HepG2 (cell line): ENCODE data around the gene PPFIA2. TPM values are rescaled to one million over a fixed set of nuclear protein-coding genes. Genes with fewer than 3 reads are reported as not detected.

Experiments
- ATAC-seq: fragments of 200-7000 bp; cut with Tn5 transposase; 3 replicates; pipeline ENCODE4 v1.9.1; 2020; ENCODE audit warnings: mild to moderate bottlenecking, moderate library complexity
- BruUV-seq: library from RNA; stranded (reverse); fragments of 400-500 nt; replicated peaks from 2 replicates; lab custom pipeline; 2021; lab: Mats Ljungman, UMichigan
- CTCF ChIA-PET: fragments of 300-600 bp; formaldehyde crosslinking; extraction: SDS; loops from one replicate; lab custom pipeline; 2021; ENCODE audit warnings: low total read pairs, inconsistent platforms, low intra/inter-chr PET ratio; lab: Yijun Ruan, JAX
- POLR2A ChIA-PET: fragments of 350-600 bp; sonication (Branson Sonifier 250); formaldehyde crosslinking; loops from one replicate; lab custom pipeline; 2020; ENCODE audit warnings: antibody characterized with exemption, inconsistent platforms; lab: Yijun Ruan, JAX
- DNase-seq: peaks from one replicate; pipeline ENCODE4 v3.0.0-alpha.2; 2015; ENCODE audit warnings: low spot score
- FAIRE-seq: peaks from 3 replicates; lab custom pipeline; 2011; peaks lifted over from hg19 to GRCh38; lab: Jason Lieb, UNC
- H2AFZ ChIP-seq: one replicate; pipeline ENCODE4 v1.6.1; 2011; ENCODE audit warnings: low read length, inconsistent platforms
- H3K27ac ChIP-seq: fragments of 300-600 bp; 3 replicates; pipeline ENCODE4 v1.8.0; 2011; ENCODE audit warnings: mixed run types, mild to moderate bottlenecking, mixed read lengths, low read length, inconsistent platforms; ENCODE audit not compliant: insufficient read depth; ENCODE audit errors: extremely low read length
- H3K27me3 ChIP-seq, 2 experiments: fragments of 200-600 bp in 1 of 2; 2 replicates in 1 of 2; 3 replicates in 1 of 2; pipeline versions ENCODE4 v1.6.0 to v1.8.0; 2011; ENCODE audit warnings: low read length in 2 of 2, mild to moderate bottlenecking in 2 of 2, moderate library complexity in 2 of 2, inconsistent platforms in 1 of 2; ENCODE audit not compliant: insufficient read depth in 2 of 2, control insufficient read depth in 1 of 2
- H3K36me3 ChIP-seq, 2 experiments: fragments of 200-600 bp in 1 of 2; replicated peaks in 1 of 2; 2 replicates in 1 of 2; 3 replicates in 1 of 2; pipeline versions ENCODE4 v1.5.1 to v1.8.0; 2011; ENCODE audit warnings: low read length in 2 of 2, inconsistent platforms in 1 of 2; ENCODE audit not compliant: insufficient read depth in 2 of 2, control insufficient read depth in 1 of 2
- H3K4me1 ChIP-seq: 2 replicates; pipeline ENCODE4 v1.5.1; 2012; ENCODE audit warnings: low read length, inconsistent platforms; ENCODE audit not compliant: insufficient read depth
- H3K4me2 ChIP-seq: 2 replicates; pipeline ENCODE4 v1.6.0; 2011; ENCODE audit warnings: low read depth, low read length, inconsistent platforms
- H3K4me3 ChIP-seq, 3 experiments: fragments of 200-600 bp in 1 of 3; sonication (generic), shearing (Covaris generic) in 1 of 3; replicated peaks in 1 of 3; 2 replicates each; pipeline ENCODE4 v1.5.1; 2011 to 2016; ENCODE audit warnings: low read length in 3 of 3, inconsistent platforms in 2 of 3, low read depth in 2 of 3, mild to moderate bottlenecking in 2 of 3, control low read depth in 1 of 3, mixed read lengths in 1 of 3; ENCODE audit not compliant: insufficient read depth in 1 of 3
- H3K79me2 ChIP-seq: one replicate; pipeline ENCODE4 v1.6.1; 2011; ENCODE audit warnings: low read length, inconsistent platforms; ENCODE audit not compliant: insufficient read depth
- H3K9ac ChIP-seq: 2 replicates; pipeline ENCODE4 v1.6.0; 2011; ENCODE audit warnings: mild to moderate bottlenecking, low read depth, low read length, inconsistent platforms; ENCODE audit not compliant: insufficient read depth
- H3K9me3 ChIP-seq: 2 replicates; pipeline ENCODE4 v1.5.1; 2012; ENCODE audit warnings: mild to moderate bottlenecking, low read length
- H4K20me1 ChIP-seq: 2 replicates; pipeline ENCODE4 v1.6.0; 2011; ENCODE audit warnings: inconsistent platforms, mild to moderate bottlenecking, low read length, moderate library complexity; ENCODE audit not compliant: insufficient read depth
- ETV5 ChIP-seq: IDR thresholded peaks from 2 replicates; pipeline ENCODE4 v1.6.1; 2018; ENCODE audit warnings: missing biosample characterization, missing genetic modification reagents, inconsistent platforms, borderline replicate concordance
- HBP1 ChIP-seq: IDR thresholded peaks from 2 replicates; pipeline ENCODE4 v1.6.1; 2016; ENCODE audit warnings: low read depth, control low read depth
- MAFF ChIP-seq: IDR thresholded peaks from 2 replicates; pipeline ENCODE4 v1.6.1; 2011; ENCODE audit warnings: low read depth, low read length, improper control_type of control experiment
- MAFK ChIP-seq, 2 experiments: IDR thresholded peaks in 1 of 2; conservative IDR thresholded peaks in 1 of 2; 2 replicates each; pipeline ENCODE4 v1.6.1; 2011; ENCODE audit warnings: improper control_type of control experiment in 2 of 2, low read length in 2 of 2
- MED13 ChIP-seq: sonication (generic); formaldehyde crosslinking; IDR thresholded peaks from 2 replicates; pipeline ENCODE4 v1.5.0; 2020; ENCODE audit warnings: missing genetic modification reagents
- MTF2 ChIP-seq: sonication (generic); formaldehyde crosslinking; IDR thresholded peaks from 2 replicates; pipeline ENCODE4 v1.5.0; 2020; ENCODE audit warnings: missing genetic modification reagents, borderline replicate concordance
- NFYC ChIP-seq: IDR thresholded peaks from 2 replicates; pipeline ENCODE4 v1.6.1; 2016; ENCODE audit warnings: missing genetic modification reagents, missing compliant biosample characterization
- RBM22 ChIP-seq: fragments of 200-400 bp; formaldehyde crosslinking; optimal IDR thresholded peaks from 2 replicates; pipeline ENCODE3; 2017; ENCODE audit warnings: mild to moderate bottlenecking, low read length, moderate library complexity
- SMARCC2 ChIP-seq: fragments of 450-650 bp; IDR thresholded peaks from 2 replicates; pipeline ENCODE4 v1.6.1; 2017; ENCODE audit warnings: antibody characterized with exemption, mild to moderate bottlenecking
- SP5 ChIP-seq: IDR thresholded peaks from 2 replicates; pipeline ENCODE4 v1.6.1; 2016; ENCODE audit warnings: low read depth, borderline replicate concordance
- SRSF4 ChIP-seq: fragments of 200-400 bp; formaldehyde crosslinking; IDR thresholded peaks from one replicate; pipeline ENCODE4 v1.6.1; 2018; ENCODE audit warnings: mild to moderate bottlenecking, low read depth, low read length, moderate library complexity; ENCODE audit not compliant: poor library complexity, severe bottlenecking
- U2AF1 ChIP-seq: fragments of 200-400 bp; formaldehyde crosslinking; optimal IDR thresholded peaks from 2 replicates; pipeline ENCODE3; 2017; ENCODE audit warnings: mild to moderate bottlenecking, low read depth, low read length
- ZFP90 ChIP-seq: sonication (generic); formaldehyde crosslinking; IDR thresholded peaks from 2 replicates; pipeline ENCODE4 v1.8.0; 2022; ENCODE audit warnings: missing genetic modification reagents, mild to moderate bottlenecking, inconsistent platforms, borderline replicate concordance
- ZFP91 ChIP-seq: sonication (generic); formaldehyde crosslinking; IDR thresholded peaks from 2 replicates; pipeline ENCODE4 v1.9.0; 2022; ENCODE audit warnings: missing genetic modification reagents, mild to moderate bottlenecking, borderline replicate concordance
- ZNF326 ChIP-seq: sonication (generic); formaldehyde crosslinking; IDR thresholded peaks from 2 replicates; pipeline ENCODE4 v1.4.0; 2020; ENCODE audit warnings: missing genetic modification reagents, borderline replicate concordance
- WGBS: methylation state at CpG from one replicate; pipeline ENCODE4 v1.1.6; 2017; ENCODE audit warnings: low lambda C conversion rate; 5-methylcytosine and 5-hydroxymethylcytosine counted together
- in situ Hi-C: cut with HindIII; loops from 2 replicates; pipeline ENCODE4 v1.10.0; 2017; ENCODE audit warnings: low pct_unique_long_range_greater_than_20kb; ENCODE audit not compliant: extremely low pct_ligation_motif_present
- intact Hi-C: fragments of 100-400 bp; cut with micrococcal nuclease; formaldehyde crosslinking; loops from one replicate; pipeline ENCODE4 v1.10.0; 2022; ENCODE audit not compliant: unreplicated experiment
- polyA plus RNA-seq, 8 experiments: library from polyadenylated mRNA; depleted of rRNA in 3 of 8; stranded (reverse) in 7 of 8; unstranded in 1 of 8; fragments of >200 nt; fragmentation: Illumina TruSeq in 4 of 8; extraction: Trizol in 4 of 8; gene quantifications; 2 replicates each; pipeline versions ENCODE4 v1.2.1 to v1.2.3, GENCODE V29; 2011 to 2016; ENCODE audit warnings: low read depth in 4 of 8, missing spikeins in 1 of 8, mixed read lengths in 1 of 8; ENCODE audit not compliant: insufficient read depth in 1 of 8
- total RNA-seq, 5 experiments: library from RNA; depleted of rRNA; stranded (reverse); fragments of >200 nt; fragmentation: Illumina TruSeq; extraction: Trizol; gene quantifications; 2 replicates each; pipeline ENCODE4 v1.2.3, GENCODE V29; 2016; ENCODE audit warnings: low read depth in 1 of 5
- TF ChIP-seq, protein P1 (sequence below): sonication (generic); formaldehyde crosslinking; IDR thresholded peaks from 2 replicates; pipeline ENCODE4 v1.4.0; 2020; ENCODE audit warnings: missing genetic modification reagents

The PPFIA2 gene
- total and polyA plus RNA-seq, 2 of the 13 experiments (the other 11 are each of a cell fraction or from before 2014, with no cell fraction given): 0.05 TPM; not detected in 1

GRCh38 chr12:81543621-81544139, 215.5 kb downstream of the PPFIA2 start:
- H3K36me3 ChIP-seq: no peaks in the 10 kb centered on the region
- in situ Hi-C loops: no loop called here
- H3K4me3 ChIP-seq: no peak overlapping the region
- no peaks in the 10 kb centered on the region for H3K4me1 ChIP-seq
- no peaks in the 10 kb centered on the region for H3K27me3 ChIP-seq
- DNase-seq (no peak), ATAC-seq (no peak), FAIRE-seq (no peak)
- H3K27ac ChIP-seq: no peak overlapping the region
- H2AFZ ChIP-seq: no peak overlapping the region
- intact Hi-C loops: no loop called here
- H3K9ac ChIP-seq: no peak overlapping the region
- WGBS: 2% methylated on average over 4 of the region's 4 CpGs
- no peaks in the 10 kb centered on the region for H3K79me2 ChIP-seq
- no peaks in the 10 kb centered on the region for H3K9me3 ChIP-seq
- H3K4me2 ChIP-seq: no peak overlapping the region
- POLR2A ChIA-PET: no interaction called here
- no peaks in the 10 kb centered on the region for H4K20me1 ChIP-seq
- BruUV-seq: no TSS peak
- CTCF ChIA-PET: no interaction called here
- no peak for TF ChIP-seq RBM22
- no peak for TF ChIP-seq SP5
- no peak for TF ChIP-seq ETV5
- no peak for TF ChIP-seq ZFP90
- TF ChIP-seq MAFF: peak; percentile 78
- TF ChIP-seq ZNF326 (CRISPR knock-in tag): no peak
- TF ChIP-seq, protein P1, sequence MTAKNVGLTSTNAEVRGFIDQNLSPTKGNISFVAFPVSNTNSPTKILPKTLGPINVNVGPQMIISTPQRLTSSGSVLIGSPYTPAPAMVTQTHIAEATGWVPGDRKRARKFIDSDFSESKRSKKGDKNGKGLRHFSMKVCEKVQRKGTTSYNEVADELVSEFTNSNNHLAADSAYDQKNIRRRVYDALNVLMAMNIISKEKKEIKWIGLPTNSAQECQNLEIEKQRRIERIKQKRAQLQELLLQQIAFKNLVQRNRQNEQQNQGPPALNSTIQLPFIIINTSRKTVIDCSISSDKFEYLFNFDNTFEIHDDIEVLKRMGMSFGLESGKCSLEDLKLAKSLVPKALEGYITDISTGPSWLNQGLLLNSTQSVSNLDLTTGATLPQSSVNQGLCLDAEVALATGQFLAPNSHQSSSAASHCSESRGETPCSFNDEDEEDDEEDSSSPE (CRISPR knock-in tag): no peak
- TF ChIP-seq NFYC (CRISPR knock-in tag): no peak
- TF ChIP-seq U2AF1: no peak
- no peak for TF ChIP-seq SRSF4
- TF ChIP-seq SMARCC2: no peak
- no peak for TF ChIP-seq MED13 (CRISPR knock-in tag)
- no peak for TF ChIP-seq MTF2 (CRISPR knock-in tag)
- no peak for TF ChIP-seq ZFP91
- TF ChIP-seq MAFK (conservative IDR thresholded peaks at IDR 0.05 in 1 of 2, IDR thresholded peaks at IDR 0.05 in 1 of 2; ENCODE audit: low read length in 2 of 2): peak; percentile 79 to 82
- TF ChIP-seq HBP1 (CRISPR knock-in tag): no peak
